Nephron progenitor cell (in vitro differentiated cells): ENCODE measurements around the gene FSD1L.

Source experiments
- DNase-seq: peaks from one replicate; pipeline ENCODE4 v3.0.0; 2021
- H3K27ac Mint-ChIP-seq: 2 replicates; pipeline ENCODE4 v1.8.0; 2021; ENCODE audit warnings: mild to moderate bottlenecking, moderate library complexity, mixed read lengths
- H3K27me3 Mint-ChIP-seq: 2 replicates; pipeline ENCODE4 v1.8.0; 2021; ENCODE audit warnings: mild to moderate bottlenecking, low read depth, mixed read lengths; ENCODE audit not compliant: poor library complexity
- H3K36me3 Mint-ChIP-seq: 2 replicates; pipeline ENCODE4 v1.8.0; 2021; ENCODE audit warnings: low read depth, mixed read lengths
- H3K4me1 Mint-ChIP-seq: 2 replicates; pipeline ENCODE4 v1.8.0; 2021; ENCODE audit warnings: mixed read lengths
- H3K4me3 Mint-ChIP-seq: 2 replicates; pipeline ENCODE4 v1.8.0; 2021; ENCODE audit warnings: mild to moderate bottlenecking, moderate library complexity, mixed read lengths
- H3K9me3 Mint-ChIP-seq: 2 replicates; pipeline ENCODE4 v1.8.0; 2021; ENCODE audit warnings: mild to moderate bottlenecking, moderate library complexity, mixed read lengths
- TF ChIP-seq, protein P1 (sequence below): fragments of 200-600 bp; sonication (generic); IDR thresholded peaks from 2 replicates; pipeline ENCODE4 v1.5.0; 2021; ENCODE audit warnings: antibody characterized with exemption

Gene FSD1L

DNA sequence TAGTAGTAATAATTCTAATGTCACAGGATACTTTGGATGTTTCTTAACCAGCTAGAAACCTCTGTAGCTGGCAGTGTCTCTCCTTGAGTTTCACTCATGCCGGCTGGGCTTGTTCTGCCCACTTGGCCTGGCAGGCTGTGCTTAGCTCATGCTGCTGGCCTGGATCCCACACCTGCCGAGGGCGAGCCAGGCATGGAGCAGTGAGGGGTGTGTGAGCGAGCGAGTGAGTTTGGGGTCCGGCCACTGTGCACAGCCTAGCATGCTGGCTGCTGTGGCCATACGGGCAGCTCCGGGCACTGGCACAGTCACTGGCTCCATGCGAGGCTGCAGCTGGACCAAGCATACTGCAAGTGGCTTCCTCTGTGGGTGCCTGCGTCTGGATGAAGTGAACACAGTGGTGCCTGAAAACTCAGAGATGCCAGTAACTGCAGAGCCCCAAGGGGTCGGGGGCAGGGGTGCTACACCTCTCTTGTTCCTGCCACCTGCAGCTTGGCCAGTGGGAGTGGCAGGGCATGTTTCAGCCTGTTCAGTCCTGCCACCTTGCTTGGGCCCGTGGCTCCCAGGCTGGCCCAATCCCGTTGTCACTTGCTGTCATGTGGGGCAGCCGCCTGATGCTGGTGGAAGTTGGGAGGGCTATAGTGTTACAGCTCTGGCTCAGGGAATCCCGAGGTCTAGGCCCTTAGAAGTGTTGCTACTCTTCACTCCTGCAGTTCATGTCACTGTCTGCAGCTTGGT, 9.9 kb downstream of the FSD1L start:
- Mint-ChIP-seq H3K36me3 (peaks cover 41% of the 10 kb centered on the region), H3K27ac (no peak overlapping the region), H3K27me3 (no peaks in the 10 kb centered on the region), H3K4me3 (no peak overlapping the region), H3K9me3 (peaks cover 5% of the 10 kb centered on the region), H3K4me1 (peaks cover 26% of the 10 kb centered on the region)
- TF ChIP-seq, protein P1, sequence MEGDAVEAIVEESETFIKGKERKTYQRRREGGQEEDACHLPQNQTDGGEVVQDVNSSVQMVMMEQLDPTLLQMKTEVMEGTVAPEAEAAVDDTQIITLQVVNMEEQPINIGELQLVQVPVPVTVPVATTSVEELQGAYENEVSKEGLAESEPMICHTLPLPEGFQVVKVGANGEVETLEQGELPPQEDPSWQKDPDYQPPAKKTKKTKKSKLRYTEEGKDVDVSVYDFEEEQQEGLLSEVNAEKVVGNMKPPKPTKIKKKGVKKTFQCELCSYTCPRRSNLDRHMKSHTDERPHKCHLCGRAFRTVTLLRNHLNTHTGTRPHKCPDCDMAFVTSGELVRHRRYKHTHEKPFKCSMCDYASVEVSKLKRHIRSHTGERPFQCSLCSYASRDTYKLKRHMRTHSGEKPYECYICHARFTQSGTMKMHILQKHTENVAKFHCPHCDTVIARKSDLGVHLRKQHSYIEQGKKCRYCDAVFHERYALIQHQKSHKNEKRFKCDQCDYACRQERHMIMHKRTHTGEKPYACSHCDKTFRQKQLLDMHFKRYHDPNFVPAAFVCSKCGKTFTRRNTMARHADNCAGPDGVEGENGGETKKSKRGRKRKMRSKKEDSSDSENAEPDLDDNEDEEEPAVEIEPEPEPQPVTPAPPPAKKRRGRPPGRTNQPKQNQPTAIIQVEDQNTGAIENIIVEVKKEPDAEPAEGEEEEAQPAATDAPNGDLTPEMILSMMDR = no peak
- no peak for DNase-seq

DNA sequence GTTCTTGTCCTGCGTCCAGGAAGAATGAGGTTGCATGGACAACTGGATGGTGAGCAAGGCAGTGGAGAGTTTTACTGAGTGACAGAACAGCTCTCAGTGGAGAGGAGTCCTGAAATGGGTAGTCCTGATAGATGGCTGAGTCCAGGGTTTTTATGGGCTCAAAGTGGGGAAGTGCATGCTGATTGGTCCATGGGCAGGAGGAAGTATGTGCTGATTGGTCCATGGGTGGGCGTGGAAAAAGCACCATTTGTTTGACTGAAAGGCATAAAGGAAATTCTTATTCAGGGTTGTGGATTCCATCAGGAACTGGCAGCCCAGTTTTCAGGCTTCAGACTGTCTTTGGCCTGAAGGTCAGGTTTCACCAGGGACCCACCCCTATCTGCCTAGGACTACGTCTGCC, 10.6 kb downstream of the FSD1L start:
- Mint-ChIP-seq H3K4me1 (peaks cover 26% of the 10 kb centered on the region), H3K4me3 (no peak overlapping the region), H3K27me3 (no peaks in the 10 kb centered on the region), H3K9me3 (peaks cover 4% of the 10 kb centered on the region), H3K36me3 (peaks cover 42% of the 10 kb centered on the region), H3K27ac (no peak overlapping the region)
- TF ChIP-seq, protein P1 = no peak
- no peak for DNase-seq

DNA sequence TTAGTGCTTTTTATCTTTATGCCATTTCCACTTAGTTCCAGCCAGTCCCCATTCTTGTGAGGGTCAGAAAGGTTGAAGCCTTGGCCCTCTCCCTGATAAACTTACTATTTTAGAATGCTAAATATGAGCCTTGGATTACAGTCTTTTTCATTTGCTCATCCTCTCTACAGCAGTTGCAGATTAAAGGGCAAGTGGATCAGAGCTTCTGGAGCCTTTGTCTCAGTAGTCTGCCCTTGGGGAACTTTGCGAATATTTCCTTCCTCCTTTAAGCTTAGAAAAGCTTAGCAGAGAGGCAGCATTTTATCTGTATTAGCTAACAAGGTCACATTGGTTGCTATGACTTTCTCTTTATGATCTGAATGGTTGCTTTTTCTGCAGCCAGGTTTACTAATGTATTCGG, 11.5 kb downstream of the FSD1L start:
- TF ChIP-seq, protein P1 = no peak
- Mint-ChIP-seq H3K4me3 (no peak overlapping the region), H3K27me3 (no peaks in the 10 kb centered on the region), H3K27ac (peak overlapping the region; percentile 57), H3K9me3 (peaks cover 7% of the 10 kb centered on the region), H3K4me1 (peaks cover 26% of the 10 kb centered on the region), H3K36me3 (peaks cover 52% of the 10 kb centered on the region)
- no peak for DNase-seq

DNA sequence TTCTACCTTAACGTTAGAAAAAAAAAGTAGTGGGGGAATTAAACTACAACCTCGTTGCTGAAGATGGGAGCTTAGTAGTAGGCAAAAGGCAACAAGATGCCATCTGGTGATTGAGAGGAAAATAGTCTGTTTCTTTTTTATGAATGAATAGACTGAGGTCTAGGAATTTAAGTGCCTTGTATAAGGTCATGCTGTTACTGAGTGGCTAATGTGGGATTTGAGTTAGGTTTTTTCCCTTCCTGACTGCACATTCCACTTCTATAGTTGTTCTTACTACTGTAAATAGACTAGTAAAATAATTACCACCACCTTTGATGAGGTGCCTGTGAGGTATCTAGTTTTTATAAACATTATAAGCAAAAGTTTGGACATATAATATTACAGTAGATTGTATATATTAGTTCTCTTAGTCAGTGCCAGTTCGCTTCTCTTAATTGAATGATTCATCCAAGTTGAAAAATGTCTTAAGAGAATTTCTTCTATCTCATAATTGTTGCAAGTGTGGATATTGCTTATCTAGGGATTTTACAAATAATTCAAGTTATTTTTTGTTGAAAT, 19.1 kb downstream of the FSD1L start:
- peaks cover 81% of the 10 kb centered on the region for H3K36me3 Mint-ChIP-seq
- H3K4me1 Mint-ChIP-seq = no peaks in the 10 kb centered on the region
- peaks cover 31% of the 10 kb centered on the region for H3K9me3 Mint-ChIP-seq
- no peak overlapping the region for H3K27ac Mint-ChIP-seq
- TF ChIP-seq, protein P1 = no peak
- no peak overlapping the region for H3K4me3 Mint-ChIP-seq
- no peak for DNase-seq
- no peaks in the 10 kb centered on the region for H3K27me3 Mint-ChIP-seq

DNA sequence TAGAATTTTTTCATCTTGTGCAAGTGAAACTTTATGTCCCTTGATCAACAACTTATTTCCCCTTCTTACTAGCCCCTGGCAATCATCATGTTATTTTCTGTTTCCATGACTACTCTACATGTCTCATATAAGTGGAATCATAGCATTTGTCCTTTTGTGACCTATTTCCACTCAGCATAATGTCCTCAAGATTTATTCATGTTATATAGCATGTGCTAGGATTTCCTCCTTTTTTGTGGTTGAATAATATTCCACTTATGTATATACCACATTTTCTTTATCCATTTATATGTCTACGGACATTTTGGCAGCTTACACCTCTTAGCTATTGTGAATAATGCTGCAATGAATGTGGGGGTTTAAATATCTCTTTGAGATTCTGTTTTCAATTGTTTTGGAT, 21.0 kb downstream of the FSD1L start:
- H3K27ac Mint-ChIP-seq = no peak overlapping the region
- no peaks in the 10 kb centered on the region for H3K27me3 Mint-ChIP-seq
- peaks cover 74% of the 10 kb centered on the region for H3K36me3 Mint-ChIP-seq
- no peak for DNase-seq
- TF ChIP-seq, protein P1 = no peak
- H3K9me3 Mint-ChIP-seq = peaks cover 31% of the 10 kb centered on the region
- no peaks in the 10 kb centered on the region for H3K4me1 Mint-ChIP-seq
- no peak overlapping the region for H3K4me3 Mint-ChIP-seq

DNA sequence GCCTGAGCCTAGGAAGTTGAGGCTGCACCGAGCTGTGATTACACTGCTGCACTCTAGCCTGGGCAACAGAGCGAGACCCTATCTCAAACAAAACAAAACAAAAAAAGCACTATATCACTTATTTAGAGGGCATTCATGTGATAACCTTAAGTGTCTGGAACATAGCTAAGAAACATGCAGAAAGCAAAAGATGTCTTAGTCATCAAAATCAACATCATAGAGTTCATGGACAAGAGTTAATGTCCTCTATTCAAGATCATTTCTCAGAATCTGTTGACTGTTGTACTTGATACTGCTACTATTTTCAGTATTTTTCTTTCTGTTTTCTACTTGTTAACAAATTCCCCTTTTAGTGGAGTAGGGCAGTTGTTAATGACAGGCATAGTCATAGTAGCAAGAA, 25.4 kb downstream of the FSD1L start:
- TF ChIP-seq, protein P1 = no peak
- peaks cover 36% of the 10 kb centered on the region for H3K36me3 Mint-ChIP-seq
- no peaks in the 10 kb centered on the region for H3K4me1 Mint-ChIP-seq
- DNase-seq = no peak
- no peaks in the 10 kb centered on the region for H3K27me3 Mint-ChIP-seq
- H3K9me3 Mint-ChIP-seq = peaks cover 15% of the 10 kb centered on the region
- H3K27ac Mint-ChIP-seq = peak overlapping the region; percentile 8
- no peak overlapping the region for H3K4me3 Mint-ChIP-seq
